ENCODE data around the gene GRID2.

DNA sequence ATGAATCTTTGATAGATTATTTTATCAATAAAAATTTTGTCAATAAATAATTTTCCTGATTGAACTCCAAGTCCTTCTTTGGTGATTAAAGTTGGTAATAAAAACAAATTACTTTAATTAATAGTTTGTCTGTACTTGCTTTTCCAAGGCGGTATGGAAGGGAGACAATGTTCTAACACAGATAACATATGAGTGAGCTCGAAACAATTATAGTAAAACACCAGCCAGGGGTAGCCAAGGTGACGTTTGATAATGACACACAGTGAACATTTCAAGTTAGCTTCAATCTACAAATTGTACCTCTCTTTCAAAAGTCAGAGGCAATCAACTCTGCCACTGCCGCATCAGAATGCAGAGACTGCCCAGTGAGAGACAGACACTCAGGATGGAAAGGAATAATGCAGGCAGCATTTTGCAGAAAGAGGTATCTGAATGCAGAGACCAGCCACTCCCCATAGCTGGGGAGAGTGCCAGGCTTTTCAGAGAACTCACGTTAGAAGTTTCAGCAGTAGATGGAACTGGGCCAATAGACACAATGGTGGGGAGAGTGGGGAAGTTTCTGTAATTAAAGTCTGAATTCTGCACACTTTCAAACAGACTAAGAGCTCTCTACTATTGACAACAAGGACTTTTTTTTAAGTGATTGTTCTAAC, 1506.7 kb downstream of the GRID2 start:
- no peak for TF ChIP-seq POLR2A (IDR thresholded peaks at IDR 0.05)
- TF ChIP-seq, protein P1, sequence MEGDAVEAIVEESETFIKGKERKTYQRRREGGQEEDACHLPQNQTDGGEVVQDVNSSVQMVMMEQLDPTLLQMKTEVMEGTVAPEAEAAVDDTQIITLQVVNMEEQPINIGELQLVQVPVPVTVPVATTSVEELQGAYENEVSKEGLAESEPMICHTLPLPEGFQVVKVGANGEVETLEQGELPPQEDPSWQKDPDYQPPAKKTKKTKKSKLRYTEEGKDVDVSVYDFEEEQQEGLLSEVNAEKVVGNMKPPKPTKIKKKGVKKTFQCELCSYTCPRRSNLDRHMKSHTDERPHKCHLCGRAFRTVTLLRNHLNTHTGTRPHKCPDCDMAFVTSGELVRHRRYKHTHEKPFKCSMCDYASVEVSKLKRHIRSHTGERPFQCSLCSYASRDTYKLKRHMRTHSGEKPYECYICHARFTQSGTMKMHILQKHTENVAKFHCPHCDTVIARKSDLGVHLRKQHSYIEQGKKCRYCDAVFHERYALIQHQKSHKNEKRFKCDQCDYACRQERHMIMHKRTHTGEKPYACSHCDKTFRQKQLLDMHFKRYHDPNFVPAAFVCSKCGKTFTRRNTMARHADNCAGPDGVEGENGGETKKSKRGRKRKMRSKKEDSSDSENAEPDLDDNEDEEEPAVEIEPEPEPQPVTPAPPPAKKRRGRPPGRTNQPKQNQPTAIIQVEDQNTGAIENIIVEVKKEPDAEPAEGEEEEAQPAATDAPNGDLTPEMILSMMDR (IDR thresholded peaks at IDR 0.05) = no peak
